Endothelial cell of umbilical vein (primary cell): ENCODE data around the gene KIFC1. TPM values are rescaled to one million over a fixed set of nuclear protein-coding genes. Genes with fewer than 3 reads are reported as not detected.

ENCODE experiments used
- BruUV-seq: library from RNA; stranded (reverse); fragments of 400-500 nt; replicated peaks from 2 replicates; lab custom pipeline; 2021; lab: Mats Ljungman, UMichigan
- CTCF ChIA-PET: fragments of 300-600, 350-600 bp; sonication (Branson Sonifier 250); formaldehyde crosslinking; loops from one replicate; lab custom pipeline; 2021; ENCODE audit warnings: antibody characterized with exemption, inconsistent platforms; lab: Charles Lee
- POLR2A ChIA-PET: fragments of 300-600, 350-600 bp; sonication (Branson Sonifier 250); formaldehyde crosslinking; loops from one replicate; lab custom pipeline; 2021; ENCODE audit warnings: antibody characterized with exemption, inconsistent platforms; lab: Charles Lee
- DNase-seq: peaks from one replicate; pipeline ENCODE4 v3.0.0-alpha.2; 2011; ENCODE audit warnings: low read depth, low spot score
- FAIRE-seq: peaks from 2 replicates; lab custom pipeline; 2011; peaks lifted over from hg19 to GRCh38; lab: Jason Lieb, UNC
- H2AFZ ChIP-seq: 2 replicates; pipeline ENCODE4 v1.6.0; 2012; ENCODE audit warnings: low read depth, low read length, control low read depth, inconsistent platforms
- H3K27ac ChIP-seq: 2 replicates; pipeline ENCODE4 v1.5.1; 2011; ENCODE audit warnings: low read depth, mild to moderate bottlenecking, control low read depth, low read length, moderate library complexity; ENCODE audit not compliant: insufficient read depth
- H3K27me3 ChIP-seq, 2 experiments: 2 replicates each; pipeline versions ENCODE4 v1.6.0 to v1.6.1; 2011; ENCODE audit warnings: low read length in 2 of 2, mixed read lengths in 1 of 2; ENCODE audit not compliant: control insufficient read depth in 2 of 2, insufficient read depth in 2 of 2
- H3K36me3 ChIP-seq, 2 experiments: 2 replicates in 1 of 2; 3 replicates in 1 of 2; pipeline ENCODE4 v1.5.1; 2011; ENCODE audit warnings: low read length in 2 of 2, mild to moderate bottlenecking in 1 of 2, moderate library complexity in 1 of 2; ENCODE audit not compliant: control insufficient read depth in 2 of 2, insufficient read depth in 2 of 2; ENCODE audit errors: extremely low read depth in 1 of 2
- H3K4me1 ChIP-seq: 3 replicates; pipeline ENCODE4 v1.5.1; 2011; ENCODE audit warnings: mild to moderate bottlenecking, low read length; ENCODE audit not compliant: control insufficient read depth, insufficient read depth; ENCODE audit errors: extremely low read depth
- H3K4me2 ChIP-seq: 2 replicates; pipeline ENCODE4 v1.6.1; 2011; ENCODE audit warnings: low read length, control low read depth, mixed read lengths; ENCODE audit not compliant: insufficient read depth
- H3K4me3 ChIP-seq, 3 experiments: fragments of 200-600 bp in 1 of 3; sonication (generic), shearing (Covaris generic) in 1 of 3; replicated peaks in 1 of 3; 2 replicates each; pipeline ENCODE4 v1.5.1; 2011 to 2016; ENCODE audit warnings: control low read depth in 3 of 3, low read length in 3 of 3, mild to moderate bottlenecking in 2 of 3, inconsistent platforms in 1 of 3, low read depth in 1 of 3, moderate library complexity in 1 of 3; ENCODE audit not compliant: insufficient read depth in 1 of 3
- H3K79me2 ChIP-seq: 2 replicates; pipeline ENCODE4 v1.6.0; 2012; ENCODE audit warnings: low read length, inconsistent platforms; ENCODE audit not compliant: control insufficient read depth, insufficient read depth
- H3K9ac ChIP-seq: replicated peaks from 2 replicates; pipeline ENCODE3; 2011; ENCODE audit warnings: low read length, control low read depth; ENCODE audit not compliant: insufficient read depth; ENCODE audit errors: extremely low read depth
- H3K9me1 ChIP-seq: replicated peaks from 3 replicates; pipeline ENCODE4 v1.6.0; 2011; ENCODE audit warnings: mild to moderate bottlenecking, low read length; ENCODE audit not compliant: control insufficient read depth, insufficient read depth; ENCODE audit errors: extremely low read depth
- H3K9me3 ChIP-seq: replicated peaks from 2 replicates; pipeline ENCODE4 v1.5.1; 2012; ENCODE audit warnings: low read length, inconsistent platforms; ENCODE audit not compliant: control insufficient read depth, insufficient read depth
- H4K20me1 ChIP-seq: replicated peaks from 2 replicates; pipeline ENCODE3; 2011; ENCODE audit warnings: mild to moderate bottlenecking, low read length; ENCODE audit not compliant: control insufficient read depth, insufficient read depth; ENCODE audit errors: extremely low read depth
- CTCF ChIP-seq, 2 donors: IDR thresholded peaks; 1 replicate in 1 of 2; 2 replicates in 1 of 2; pipeline ENCODE4 v1.5.1; 2011; ENCODE audit warnings: low read length in 2 of 2, mild to moderate bottlenecking in 2 of 2, moderate library complexity in 2 of 2, control low read depth in 1 of 2, inconsistent platforms in 1 of 2, low read depth in 1 of 2; ENCODE audit not compliant: insufficient read depth in 1 of 2; ENCODE audit errors: extremely low read depth in 1 of 2
- EZH2 ChIP-seq: IDR thresholded peaks from 2 replicates; pipeline ENCODE4 v1.6.1; 2012; ENCODE audit warnings: borderline replicate concordance, low read depth, mild to moderate bottlenecking, moderate library complexity, low read length, inconsistent platforms; ENCODE audit not compliant: severe bottlenecking
- FOS ChIP-seq: IDR thresholded peaks from 2 replicates; pipeline ENCODE4 v1.6.1; 2011; ENCODE audit warnings: mild to moderate bottlenecking, low read length, moderate library complexity, borderline replicate concordance; ENCODE audit not compliant: insufficient read depth
- GATA2 ChIP-seq: IDR thresholded peaks from 2 replicates; pipeline ENCODE4 v1.7.0; 2011; ENCODE audit warnings: low read depth, mild to moderate bottlenecking, moderate library complexity, mixed read lengths, low read length; ENCODE audit not compliant: insufficient read length, insufficient read depth
- JUN ChIP-seq: IDR thresholded peaks from 2 replicates; pipeline ENCODE4 v1.6.1; 2011; ENCODE audit warnings: borderline replicate concordance, low read depth; ENCODE audit not compliant: insufficient read length, insufficient read depth
- MAX ChIP-seq: IDR thresholded peaks from 2 replicates; pipeline ENCODE4 v1.6.1; 2011; ENCODE audit not compliant: insufficient read depth, insufficient read length
- MYC ChIP-seq: IDR thresholded peaks from one replicate; pipeline ENCODE4 v1.6.1; 2011; ENCODE audit warnings: mild to moderate bottlenecking, low read depth, low read length
- POLR2A ChIP-seq: IDR thresholded peaks from 2 replicates; pipeline ENCODE4 v1.6.1; 2012; ENCODE audit warnings: low read depth, mild to moderate bottlenecking, control low read depth, low read length
- POLR2AphosphoS5 ChIP-seq: IDR thresholded peaks from 2 replicates; pipeline ENCODE4 v1.6.1; 2012; ENCODE audit warnings: low read depth, mild to moderate bottlenecking, control low read depth, low read length, moderate library complexity; ENCODE audit not compliant: insufficient read depth
- dilution Hi-C: fragments of 300-500 bp; cut with MboI; formaldehyde crosslinking; loops from one replicate; pipeline ENCODE4 v1.15.0; 2019; ENCODE audit warnings: low sequenced_read_pairs; ENCODE audit not compliant: extremely low pct_ligation_motif_present
- intact Hi-C: fragments of 100-400 bp; cut with micrococcal nuclease; formaldehyde crosslinking; loops from one replicate; pipeline ENCODE4 v1.10.0; 2022
- polyA plus RNA-seq, 4 experiments: library from polyadenylated mRNA; depleted of rRNA in 3 of 4; stranded (reverse) in 3 of 4; unstranded in 1 of 4; fragments of >200 nt; gene quantifications; 2 replicates each; pipeline versions ENCODE4 v1.2.1 to v1.2.3, GENCODE V29; 2011 to 2012; ENCODE audit warnings: missing spikeins in 1 of 4
- total RNA-seq: library from RNA; stranded (reverse); gene quantifications from 2 replicates; pipeline ENCODE4 v1.2.3, GENCODE V29; 2021

Gene KIFC1
- total and polyA plus RNA-seq, 2 donors (not counting 3 experiments of a cell fraction or from before 2014, with no cell fraction given), result 39.3 to 63.4 TPM

GRCh38 chr6:33442283-33442682 lies 50.7 kb downstream of the KIFC1 start:
- ChIA-PET POLR2A (no interaction called here), CTCF (interaction anchor here (2.0 kb wide), 1 partner anchor 8 kb away, joined by 5 read pairs; no protein-coding TSS in a partner anchor)
- Histone ChIP-seq H3K27ac (no peak overlapping the region), H3K79me2 (no peaks in the 10 kb centered on the region), H3K4me2 (no peak overlapping the region), H3K9ac (no peak overlapping the region), H2AFZ (no peak overlapping the region), H3K4me3 (no peak overlapping the region), H4K20me1 (no peaks in the 10 kb centered on the region), H3K9me3 (no peaks in the 10 kb centered on the region), H3K36me3 (peaks cover 0 to 24% of the 10 kb centered on the region in 2 experiments), H3K4me1 (no peaks in the 10 kb centered on the region), H3K27me3 (no peaks in the 10 kb centered on the region), H3K9me1 (no peaks in the 10 kb centered on the region)
- intact Hi-C loops, result no loop called here
- no TSS peak for BruUV-seq
- DNase-seq (no peak), FAIRE-seq (no peak)
- TF ChIP-seq EZH2 (no peak), POLR2A (no peak), GATA2 (no peak), JUN (no peak), MAX (no peak), POLR2AphosphoS5 (no peak), CTCF (IDR thresholded peaks at IDR 0.05; ENCODE audit: extremely low read depth in 1 of 2, insufficient read depth in 1 of 2, low read depth in 1 of 2, low read length in 2 of 2) (no peak), FOS (no peak), MYC (no peak)
- dilution Hi-C loops, result no loop called here
